HG03432 (cell line): ENCODE data around the gene USP13.
"Not testable (repeated sequence)": the region's sequence is repeated elsewhere in the genome, so short reads cannot be mapped to it uniquely, and the experiment has no call there.

ENCODE experiments used
- ATAC-seq: cut with Tn5 transposase; IDR thresholded peaks from one replicate; pipeline ENCODE4 v1.9.1; 2021; ENCODE audit warnings: mild to moderate bottlenecking, moderate library complexity; ENCODE audit not compliant: unreplicated experiment

The USP13 gene

DNA sequence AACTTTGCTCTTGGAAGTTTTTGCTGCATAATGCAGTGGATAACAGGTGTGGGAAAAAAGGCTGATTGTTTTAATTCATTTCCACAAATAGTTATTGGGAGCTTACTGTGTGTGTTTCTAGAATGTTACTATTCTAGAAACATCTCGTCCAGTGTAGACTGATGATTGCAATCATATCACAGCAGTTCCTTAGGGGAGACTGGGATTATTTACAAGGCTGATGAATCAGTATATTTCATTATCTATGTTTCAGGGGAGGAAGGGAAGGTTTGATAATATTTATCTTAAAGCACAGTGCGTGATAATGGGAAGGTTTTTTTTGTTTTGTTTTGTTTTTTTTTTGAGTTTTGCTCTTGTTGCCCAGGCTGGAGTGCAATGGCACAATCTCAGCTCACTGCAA, 2.4 kb downstream of the USP13 start:
- no peak for ATAC-seq

DNA sequence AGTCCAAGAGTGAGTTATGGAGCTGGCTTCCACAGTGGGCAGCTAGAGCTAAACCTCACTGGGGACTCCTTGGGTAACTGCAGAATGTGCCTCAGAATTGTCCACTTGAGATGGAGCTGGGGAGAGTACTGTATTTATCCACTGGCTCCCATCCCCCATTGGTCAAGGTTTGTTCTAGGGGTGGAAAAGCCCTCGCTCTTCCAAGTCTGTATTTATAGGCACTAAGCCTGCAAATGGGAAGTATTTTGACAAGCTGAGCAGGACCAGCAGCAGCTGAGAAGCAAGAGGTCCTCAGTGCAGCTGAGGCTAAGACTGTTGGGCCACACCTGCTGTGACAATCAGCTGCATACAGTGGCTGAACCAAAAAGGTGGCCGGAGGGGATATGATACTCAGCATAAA, 5.8 kb downstream of the USP13 start:
- ATAC-seq = no peak

GRCh38 chr3:179660872-179661271, 8.0 kb downstream of the USP13 start:
- ATAC-seq = no peak

DNA sequence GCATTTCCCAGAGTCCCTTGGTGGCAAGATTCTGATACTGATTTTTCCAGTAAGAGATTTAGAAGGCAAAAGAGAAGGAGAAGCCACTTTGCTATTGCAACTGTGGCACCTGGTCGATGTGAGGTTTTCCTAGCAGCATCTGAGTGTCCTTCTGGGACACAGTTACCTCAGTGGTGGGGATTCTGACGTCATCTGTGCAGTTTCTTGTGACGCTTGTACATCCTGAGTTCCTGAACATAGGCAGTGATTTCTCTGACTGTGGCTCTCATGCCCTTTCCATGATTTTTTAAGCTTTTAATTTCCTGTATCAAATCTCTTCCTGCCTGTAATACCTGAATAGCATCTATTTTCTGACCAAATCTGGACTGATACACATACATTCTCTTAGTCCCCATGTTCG, 8.9 kb downstream of the USP13 start:
- no peak for ATAC-seq

- no peak for ATAC-seq
These were observed 10.3 kb downstream of the USP13 start for GRCh38 chr3:179663093-179663492.

DNA sequence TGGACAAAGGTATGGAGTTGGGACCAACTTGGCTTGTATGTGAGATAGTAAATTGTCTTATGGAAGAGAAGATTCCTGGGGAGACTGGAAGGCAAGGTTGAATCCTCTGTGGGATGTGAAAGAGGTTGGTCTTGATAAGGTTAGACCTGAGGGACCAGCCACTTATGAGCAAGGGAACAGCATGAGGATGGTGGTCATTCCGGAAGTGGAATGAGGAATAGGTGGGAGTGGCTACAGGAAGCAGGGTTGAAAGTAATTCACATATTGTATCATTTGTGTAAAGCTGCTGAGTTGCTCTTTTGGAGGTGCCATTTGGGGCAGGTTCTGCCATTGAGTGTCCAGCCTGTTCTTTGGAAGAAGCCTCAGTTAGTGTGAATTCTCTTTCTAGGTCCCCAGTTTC, 13.2 kb downstream of the USP13 start:
- ATAC-seq = no peak

DNA sequence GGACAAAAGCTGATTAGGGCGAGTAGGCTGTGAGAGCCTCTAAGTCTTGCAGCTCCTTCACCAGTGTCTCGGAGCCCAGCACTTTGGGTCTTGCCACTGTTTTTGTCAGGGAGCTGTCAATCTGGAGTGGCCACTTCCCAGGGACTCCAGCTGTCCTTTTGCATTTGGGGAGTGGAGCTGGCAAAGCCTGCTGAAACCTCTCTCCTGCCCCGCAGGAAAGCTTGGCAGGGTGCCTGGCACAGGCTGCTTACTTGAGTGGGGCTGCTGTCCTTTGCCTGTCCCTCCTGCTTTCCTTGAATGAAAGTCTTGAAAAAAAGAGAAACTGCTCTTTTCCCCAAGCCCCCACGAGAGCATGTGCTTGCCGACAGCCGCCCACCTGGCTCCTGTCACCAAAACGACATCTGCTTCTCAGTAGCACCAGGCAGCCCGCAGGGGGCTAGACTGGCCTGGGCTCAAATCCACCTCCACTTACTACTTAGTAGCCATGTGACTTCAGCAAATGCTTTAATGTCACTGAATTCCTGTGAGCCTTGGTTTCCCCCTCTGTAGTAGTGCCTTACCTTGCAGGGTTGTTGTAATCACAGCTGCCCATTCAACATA, 13.7 kb downstream of the USP13 start:
- ATAC-seq = no peak

GRCh38 chr3:179668429-179668828, 15.6 kb downstream of the USP13 start:
- ATAC-seq = no peak

- ATAC-seq = no peak
These were observed 17.5 kb downstream of the USP13 start for GRCh38 chr3:179670311-179670710.

GRCh38 chr3:179671309-179671708, 18.5 kb downstream of the USP13 start:
- no peak for ATAC-seq

GRCh38 chr3:179671747-179672242, 19.0 kb downstream of the USP13 start:
- ATAC-seq = no peak

GRCh38 chr3:179672918-179673317, 20.1 kb downstream of the USP13 start:
- ATAC-seq = no peak

DNA sequence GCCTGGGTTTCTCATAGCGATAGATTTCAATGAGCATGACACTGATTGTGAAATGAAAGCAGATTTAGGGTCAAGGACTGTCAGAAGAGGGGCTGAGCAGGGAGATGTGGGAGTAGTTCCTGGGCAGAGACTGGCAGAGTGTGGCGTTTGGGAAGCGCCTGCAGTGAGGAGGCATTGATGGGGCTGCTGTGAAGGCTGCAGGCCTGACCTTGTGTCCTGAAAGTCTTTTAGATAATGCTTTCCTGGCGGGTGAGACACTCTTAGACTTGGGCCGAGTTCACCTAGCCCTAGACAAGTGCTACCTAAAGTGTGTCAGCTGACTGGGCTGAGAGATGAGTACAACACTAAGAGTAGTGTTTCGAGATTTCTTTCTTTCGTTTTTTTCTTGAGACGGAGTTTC, 20.7 kb downstream of the USP13 start:
- ATAC-seq = no peak

- ATAC-seq = no peak
These were observed 23.2 kb downstream of the USP13 start for GRCh38 chr3:179676081-179676480.

DNA sequence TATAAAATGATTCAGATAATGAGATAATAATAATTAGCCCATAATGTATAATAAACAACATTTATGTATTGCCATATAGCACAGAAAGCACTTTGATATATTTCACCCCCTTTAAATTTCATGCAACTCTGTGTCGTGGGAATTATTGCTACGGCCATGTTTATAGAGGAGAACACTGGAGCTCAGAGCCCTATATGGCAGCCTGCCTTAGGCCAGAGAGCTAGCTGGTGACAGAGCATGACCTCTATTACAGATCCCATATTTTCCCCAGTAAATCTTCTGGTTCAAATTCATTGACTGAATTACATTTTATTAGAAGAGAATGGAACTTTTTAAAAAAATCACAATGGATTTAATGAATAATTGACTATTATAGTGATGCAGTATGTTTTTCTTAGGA, 25.0 kb downstream of the USP13 start:
- no peak for ATAC-seq

DNA sequence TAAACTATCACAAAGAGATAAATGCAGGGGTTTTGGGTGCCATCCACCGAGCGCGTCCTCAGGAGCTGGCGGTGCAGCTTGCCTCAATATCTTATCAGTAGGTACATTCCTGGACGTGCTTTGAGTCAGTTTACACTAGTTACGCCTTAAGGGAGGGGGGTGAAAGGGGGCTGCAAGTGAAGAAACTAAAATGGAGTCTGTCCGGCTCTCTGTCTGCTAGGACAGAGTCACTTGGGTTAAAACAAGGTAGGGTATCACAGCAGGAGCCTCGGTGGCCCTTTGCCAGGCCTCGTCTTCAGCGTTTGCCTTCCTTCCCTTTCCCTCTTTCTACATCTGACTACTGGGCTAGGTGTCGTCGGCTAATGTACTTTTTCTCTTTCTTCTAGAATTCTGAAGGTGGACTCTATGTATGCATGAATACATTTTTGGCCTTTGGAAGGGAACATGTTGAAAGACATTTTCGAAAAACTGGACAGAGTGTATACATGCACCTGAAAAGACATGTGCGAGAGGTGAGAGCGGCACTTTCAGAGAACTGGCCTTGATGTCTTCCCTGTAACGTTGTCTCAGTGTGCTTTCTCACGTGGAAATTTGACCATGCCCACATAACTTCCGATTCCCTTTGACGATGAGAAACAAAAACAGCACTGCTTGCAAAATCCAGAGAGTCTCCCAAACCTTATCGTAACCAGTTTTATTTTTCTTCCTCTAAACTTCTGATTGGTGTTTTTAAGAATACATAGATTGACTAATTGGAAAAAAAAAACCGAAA, 28.8 kb downstream of the USP13 start:
- no peak for ATAC-seq

GRCh38 chr3:179682426-179683080, 29.7 kb downstream of the USP13 start:
- no peak for ATAC-seq

- not testable (repeated sequence) for ATAC-seq
These were observed 30.4 kb downstream of the USP13 start for GRCh38 chr3:179683286-179683685.

DNA sequence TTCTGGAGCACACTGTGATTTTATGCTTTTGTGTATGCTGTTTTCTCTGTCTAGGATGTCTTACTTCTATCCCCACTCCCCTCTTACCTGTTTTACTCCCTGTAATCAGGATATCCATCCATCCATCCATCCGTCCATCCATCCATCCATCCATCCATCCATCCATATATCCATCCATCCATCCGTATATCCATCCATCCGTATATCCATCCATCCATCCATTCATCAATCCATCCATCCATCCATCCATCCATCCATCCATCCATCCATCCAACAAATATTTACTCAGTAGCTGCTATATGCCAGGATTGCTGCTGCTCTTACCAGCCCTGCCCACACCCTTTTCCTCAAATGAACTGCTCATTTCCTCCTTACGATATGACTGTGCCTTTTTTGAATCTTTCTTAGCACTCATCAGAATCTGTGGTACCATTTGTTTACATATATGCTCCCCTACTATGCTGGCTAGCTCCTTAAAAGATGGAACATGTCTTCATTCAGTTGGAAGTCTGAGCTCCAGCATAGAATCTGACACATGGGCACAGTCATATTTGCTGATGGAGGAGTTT, 35.2 kb downstream of the USP13 start:
- no peak for ATAC-seq

GRCh38 chr3:179688850-179689249, 36.0 kb downstream of the USP13 start:
- no peak for ATAC-seq

- ATAC-seq = no peak
These were observed 41.9 kb downstream of the USP13 start for GRCh38 chr3:179694731-179695130.
